GM23338 (cell line): ENCODE measurements around the gene WWC1.

Source experiments
- CREB1 ChIP-seq: fragments of 250-450 bp; sonication (Bioruptor Pico); IDR thresholded peaks from 2 replicates; pipeline ENCODE4 v1.5.0; 2020; ENCODE audit warnings: low read depth, mild to moderate bottlenecking, moderate library complexity
- CTCF ChIP-seq, 2 experiments: fragments of 200-600 bp in 1 of 2; sonication (generic) in 1 of 2; conservative IDR thresholded peaks; 2 replicates each; pipeline versions ENCODE4 v1.5.1 to v1.6.1; 2016 to 2017; ENCODE audit warnings: antibody characterized with exemption in 2 of 2, low read depth in 2 of 2, mild to moderate bottlenecking in 2 of 2, moderate library complexity in 1 of 2
- ETS1 ChIP-seq: IDR thresholded peaks from 2 replicates; pipeline ENCODE4 v1.6.1; 2016; ENCODE audit warnings: antibody characterized with exemption
- EZH2 ChIP-seq: fragments of 200-600 bp; sonication (generic); IDR thresholded peaks from one replicate; pipeline ENCODE4 v1.8.0; 2017; ENCODE audit warnings: antibody characterized with exemption, mild to moderate bottlenecking, low read depth; ENCODE audit not compliant: unreplicated experiment
- EZH2phosphoT487 ChIP-seq: fragments of 200-600 bp; sonication (generic); IDR thresholded peaks from one replicate; pipeline ENCODE4 v1.8.1; 2018; ENCODE audit warnings: antibody characterized with exemption; ENCODE audit not compliant: unreplicated experiment
- JUNB ChIP-seq: IDR thresholded peaks from one replicate; pipeline ENCODE4 v1.6.1; 2016; ENCODE audit warnings: antibody characterized with exemption; ENCODE audit not compliant: unreplicated experiment
- POLR2AphosphoS5 ChIP-seq: IDR thresholded peaks from 2 replicates; pipeline ENCODE4 v1.6.1; 2016; ENCODE audit warnings: antibody characterized with exemption, low read depth
- REST ChIP-seq: IDR thresholded peaks from one replicate; pipeline ENCODE4 v1.6.1; 2018; ENCODE audit warnings: antibody characterized with exemption; ENCODE audit not compliant: unreplicated experiment
- STAT1 ChIP-seq: IDR thresholded peaks from one replicate; pipeline ENCODE4 v1.6.1; 2016; ENCODE audit warnings: antibody characterized with exemption; ENCODE audit not compliant: unreplicated experiment
- ZNF114 ChIP-seq: fragments of 250-450 bp; sonication (Bioruptor Pico); IDR thresholded peaks from 2 replicates; pipeline ENCODE4 v1.5.0; 2020; ENCODE audit warnings: mild to moderate bottlenecking, moderate library complexity

- TF ChIP-seq CTCF (conservative IDR thresholded peaks at IDR 0.05; ENCODE audit: low read depth in 2 of 2) (no peak), EZH2phosphoT487 (no peak), POLR2AphosphoS5 (no peak), CREB1 (CRISPR knock-in tag) (no peak), REST (no peak), JUNB (no peak), EZH2 (no peak), ETS1 (no peak), STAT1 (no peak), ZNF114 (CRISPR knock-in tag) (no peak)
Observed at GRCh38 chr5:168337361-168337760, 45.9 kb downstream of the WWC1 start.
